WERI-Rb-1 (cell line): ENCODE data around the gene EBP.
A peak's percentile ranks its signal among the peaks of the same experiment; 100 is the strongest.
"Not testable (repeated sequence)": the region's sequence is repeated elsewhere in the genome, so short reads cannot be mapped to it uniquely, and the experiment has no call there.

Source experiments
- DNase-seq: peaks from one replicate; pipeline ENCODE4 v3.0.0-alpha.2; 2020
- H3K27ac ChIP-seq: fragments of 250-450 bp; sonication (Bioruptor Pico); 2 replicates; pipeline ENCODE4 v1.5.1; 2020; ENCODE audit warnings: mild to moderate bottlenecking, moderate library complexity
- H3K27me3 ChIP-seq: fragments of 250-450 bp; sonication (Bioruptor Pico); 2 replicates; pipeline ENCODE4 v1.5.1; 2021; ENCODE audit warnings: mild to moderate bottlenecking, low read depth, moderate library complexity; ENCODE audit not compliant: insufficient read depth, severe bottlenecking
- H3K36me3 ChIP-seq: fragments of 250-450 bp; sonication (Bioruptor Pico); 2 replicates; pipeline ENCODE4 v1.5.1; 2020; ENCODE audit warnings: mild to moderate bottlenecking, moderate library complexity
- H3K4me3 ChIP-seq: 2 replicates; pipeline ENCODE4 v1.5.1; 2011; ENCODE audit warnings: low read depth, mild to moderate bottlenecking, control low read depth, low read length
- H3K9me3 ChIP-seq: fragments of 250-450 bp; sonication (Bioruptor Pico); 2 replicates; pipeline ENCODE4 v1.5.1; 2021; ENCODE audit warnings: mild to moderate bottlenecking, moderate library complexity; ENCODE audit not compliant: severe bottlenecking
- CTCF ChIP-seq: IDR thresholded peaks from 2 replicates; pipeline ENCODE4 v1.5.1; 2011; ENCODE audit warnings: low read depth, mild to moderate bottlenecking, control low read depth, inconsistent platforms, low read length

EBP gene

GRCh38 chrX:48539345-48540027 is 17.9 kb downstream of the EBP start, which contains the start of gene TBC1D25:
Gene TBC1D25, plus strand, starts transcription at chrX:48539714. Its CDS starts 84 bp downstream, at chrX:48539798.
- peak within 1 kb of the TSS; percentile 56 for H3K27ac ChIP-seq
- H3K9me3 ChIP-seq = no peaks in the 10 kb centered on the region
- peaks cover 3% of the 10 kb centered on the region for H3K27me3 ChIP-seq
- peak; percentile 31; the same call in 1 of the 2 replicates for TF ChIP-seq CTCF
- peak within 1 kb of the TSS; percentile 50 for H3K4me3 ChIP-seq
- peaks cover 6% of the 10 kb centered on the region; the same call in 1 of the 2 replicates for H3K36me3 ChIP-seq
- peak; percentile 96 for DNase-seq

GRCh38 chrX:48540028-48540375 is 18.4 kb downstream of the EBP start:
- H3K9me3 ChIP-seq = no peaks in the 10 kb centered on the region
- H3K27me3 ChIP-seq = peaks cover 3% of the 10 kb centered on the region
- H3K4me3 ChIP-seq = peak overlapping the region; percentile 50
- H3K27ac ChIP-seq = no peak overlapping the region; the same call in 1 of the 2 replicates
- no peak for TF ChIP-seq CTCF
- no peak for DNase-seq
- H3K36me3 ChIP-seq = peaks cover 6% of the 10 kb centered on the region; the same call in 1 of the 2 replicates

GRCh38 chrX:48540480-48540879 is 18.9 kb downstream of the EBP start:
- H3K4me3 ChIP-seq = no peak overlapping the region
- no peak for DNase-seq
- no peak for TF ChIP-seq CTCF
- H3K9me3 ChIP-seq = no peaks in the 10 kb centered on the region
- H3K27me3 ChIP-seq = peaks cover 3% of the 10 kb centered on the region
- no peak overlapping the region for H3K27ac ChIP-seq
- H3K36me3 ChIP-seq = peaks cover 6% of the 10 kb centered on the region; the same call in 1 of the 2 replicates

GRCh38 chrX:48541140-48541814 is 19.7 kb downstream of the EBP start:
- Histone ChIP-seq H3K36me3 (peaks cover 6% of the 10 kb centered on the region; the same call in 1 of the 2 replicates), H3K27ac (no peak overlapping the region), H3K4me3 (no peak overlapping the region), H3K27me3 (peaks cover 3% of the 10 kb centered on the region), H3K9me3 (no peaks in the 10 kb centered on the region)
- no peak for DNase-seq
- no peak for TF ChIP-seq CTCF

- Histone ChIP-seq H3K4me3 (no peak overlapping the region), H3K9me3 (no peaks in the 10 kb centered on the region), H3K27ac (no peak overlapping the region), H3K27me3 (peaks cover 10% of the 10 kb centered on the region), H3K36me3 (no peaks in the 10 kb centered on the region; the same call in 1 of the 2 replicates)
- DNase-seq = no peak
- TF ChIP-seq CTCF = no peak
These were observed 27.3 kb downstream of the EBP start for GRCh38 chrX:48548871-48549270.

GRCh38 chrX:48555731-48556325 is 34.2 kb downstream of the EBP start:
- H3K27ac ChIP-seq, H3K4me3 ChIP-seq, H3K36me3 ChIP-seq, H3K9me3 ChIP-seq, DNase-seq: not testable (repeated sequence)
- peaks cover 12% of the 10 kb centered on the region for H3K27me3 ChIP-seq
